ENCODE measurements around the gene ALDOC. TPM values are rescaled to one million over a fixed set of nuclear protein-coding genes. Genes with fewer than 3 reads are reported as not detected.

ALDOC gene
- total and polyA plus RNA-seq, 2 of the 13 experiments (the other 11 are each of a cell fraction or from before 2014, with no cell fraction given): 15.4 to 60.9 TPM

DNA sequence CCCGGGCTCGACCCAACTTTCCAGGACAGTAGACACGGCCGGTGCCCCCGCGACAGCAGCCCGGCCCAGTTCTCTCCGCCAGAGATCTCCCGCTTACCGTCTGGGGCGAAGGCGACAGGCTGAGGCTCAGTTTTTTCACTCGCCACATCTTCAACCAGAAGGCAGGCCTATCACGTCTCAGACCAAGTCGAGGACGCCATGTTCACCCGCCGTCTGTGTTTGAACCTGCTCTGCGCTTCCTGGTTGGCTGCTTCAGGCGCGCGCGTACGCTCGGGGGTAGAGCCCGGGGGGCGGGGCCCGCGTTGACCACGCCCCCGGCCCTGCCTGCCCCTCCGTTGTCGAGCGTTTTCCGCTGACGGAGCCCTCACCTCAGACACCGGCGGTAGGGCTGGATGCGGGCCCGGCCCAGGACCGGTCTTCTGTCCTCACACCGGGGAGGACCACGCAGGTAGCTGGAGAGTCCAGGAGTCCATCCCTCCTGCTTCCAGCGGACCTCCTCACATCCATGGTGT is 22.2 kb upstream of the ALDOC start, which contains the start of gene SPAG5 (continued):
- TF ChIP-seq, protein P1, sequence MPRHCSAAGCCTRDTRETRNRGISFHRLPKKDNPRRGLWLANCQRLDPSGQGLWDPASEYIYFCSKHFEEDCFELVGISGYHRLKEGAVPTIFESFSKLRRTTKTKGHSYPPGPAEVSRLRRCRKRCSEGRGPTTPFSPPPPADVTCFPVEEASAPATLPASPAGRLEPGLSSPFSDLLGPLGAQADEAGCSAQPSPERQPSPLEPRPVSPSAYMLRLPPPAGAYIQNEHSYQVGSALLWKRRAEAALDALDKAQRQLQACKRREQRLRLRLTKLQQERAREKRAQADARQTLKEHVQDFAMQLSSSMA (CRISPR knock-in tag; IDR thresholded peaks at IDR 0.05): no peak
- TF ChIP-seq ZNF224 (CRISPR knock-in tag; IDR thresholded peaks at IDR 0.05) (no peak), SOX6 (IDR thresholded peaks at IDR 0.05) (no peak), SOX6 (CRISPR knock-in tag; IDR thresholded peaks at IDR 0.05) (peak; percentile 62), RXRA (CRISPR knock-in tag; IDR thresholded peaks at IDR 0.05) (peak; percentile 17; the same call in 1 of the 2 replicates), POLR2AphosphoS5 (IDR thresholded peaks at IDR 0.05; ENCODE audit: low read depth, low read length) (peak; percentile 76), GATA4 (IDR thresholded peaks at IDR 0.05; ENCODE audit: borderline replicate concordance, low read depth) (0 out of 2 replicates have a peak, but pooled peaks have one; percentile 13), ZNF563 (CRISPR knock-in tag; IDR thresholded peaks at IDR 0.05) (peak; percentile 65; the same call in 1 of the 2 replicates), MED8 (CRISPR knock-in tag; IDR thresholded peaks at IDR 0.05; ENCODE audit: insufficient replicate concordance) (peak; percentile 78), KDM5B (CRISPR knock-in tag; IDR thresholded peaks at IDR 0.05; ENCODE audit: borderline replicate concordance) (peak; percentile 59; the same call in 1 of the 2 replicates), ZNF605 (CRISPR knock-in tag; IDR thresholded peaks at IDR 0.05) (peak; percentile 55), ZBTB2 (CRISPR knock-in tag; IDR thresholded peaks at IDR 0.05; ENCODE audit: low read depth) (peak; percentile 50; the same call in 1 of the 2 replicates), UBTF (CRISPR knock-in tag; IDR thresholded peaks at IDR 0.05) (peak; percentile 96; the same call in 1 of the 2 replicates), JUN (CRISPR knock-in tag; IDR thresholded peaks at IDR 0.05) (no peak), ATF7-NPFF (CRISPR knock-in tag; IDR thresholded peaks at IDR 0.05; ENCODE audit: low read depth) (peak; percentile 88; the same call in 1 of the 2 replicates)
- TF ChIP-seq, protein P2, sequence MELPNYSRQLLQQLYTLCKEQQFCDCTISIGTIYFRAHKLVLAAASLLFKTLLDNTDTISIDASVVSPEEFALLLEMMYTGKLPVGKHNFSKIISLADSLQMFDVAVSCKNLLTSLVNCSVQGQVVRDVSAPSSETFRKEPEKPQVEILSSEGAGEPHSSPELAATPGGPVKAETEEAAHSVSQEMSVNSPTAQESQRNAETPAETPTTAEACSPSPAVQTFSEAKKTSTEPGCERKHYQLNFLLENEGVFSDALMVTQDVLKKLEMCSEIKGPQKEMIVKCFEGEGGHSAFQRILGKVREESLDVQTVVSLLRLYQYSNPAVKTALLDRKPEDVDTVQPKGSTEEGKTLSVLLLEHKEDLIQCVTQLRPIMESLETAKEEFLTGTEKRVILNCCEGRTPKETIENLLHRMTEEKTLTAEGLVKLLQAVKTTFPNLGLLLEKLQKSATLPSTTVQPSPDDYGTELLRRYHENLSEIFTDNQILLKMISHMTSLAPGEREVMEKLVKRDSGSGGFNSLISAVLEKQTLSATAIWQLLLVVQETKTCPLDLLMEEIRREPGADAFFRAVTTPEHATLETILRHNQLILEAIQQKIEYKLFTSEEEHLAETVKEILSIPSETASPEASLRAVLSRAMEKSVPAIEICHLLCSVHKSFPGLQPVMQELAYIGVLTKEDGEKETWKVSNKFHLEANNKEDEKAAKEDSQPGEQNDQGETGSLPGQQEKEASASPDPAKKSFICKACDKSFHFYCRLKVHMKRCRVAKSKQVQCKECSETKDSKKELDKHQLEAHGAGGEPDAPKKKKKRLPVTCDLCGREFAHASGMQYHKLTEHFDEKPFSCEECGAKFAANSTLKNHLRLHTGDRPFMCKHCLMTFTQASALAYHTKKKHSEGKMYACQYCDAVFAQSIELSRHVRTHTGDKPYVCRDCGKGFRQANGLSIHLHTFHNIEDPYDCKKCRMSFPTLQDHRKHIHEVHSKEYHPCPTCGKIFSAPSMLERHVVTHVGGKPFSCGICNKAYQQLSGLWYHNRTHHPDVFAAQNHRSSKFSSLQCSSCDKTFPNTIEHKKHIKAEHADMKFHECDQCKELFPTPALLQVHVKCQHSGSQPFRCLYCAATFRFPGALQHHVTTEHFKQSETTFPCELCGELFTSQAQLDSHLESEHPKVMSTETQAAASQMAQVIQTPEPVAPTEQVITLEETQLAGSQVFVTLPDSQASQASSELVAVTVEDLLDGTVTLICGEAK (IDR thresholded peaks at IDR 0.05): no peak
- TF ChIP-seq, protein P2 (CRISPR knock-in tag; IDR thresholded peaks at IDR 0.05): 0 out of 2 replicates have a peak, but pooled peaks have one; percentile 9
